MM.1S (cell line): ENCODE measurements around the gene LRRC26.

Experiments used
- DNase-seq: peaks from one replicate; pipeline ENCODE4 v3.0.0-alpha.2; 2015
- H2AFZ ChIP-seq: fragments of 300-600 bp; sonication (generic); 2 replicates; pipeline ENCODE4 v1.6.0; 2016; ENCODE audit warnings: antibody characterized with exemption, low read length
- H3F3A ChIP-seq: fragments of 300-600 bp; sonication (generic); 2 replicates; pipeline ENCODE4 v1.6.1; 2016; ENCODE audit warnings: mild to moderate bottlenecking, antibody characterized with exemption, low read length, moderate library complexity, mixed read lengths; ENCODE audit not compliant: insufficient read depth
- H3K27ac ChIP-seq: fragments of 300-600 bp; sonication (generic); 2 replicates; pipeline ENCODE4 v1.5.1; 2016; ENCODE audit warnings: mild to moderate bottlenecking, low read length
- H3K27me3 ChIP-seq: fragments of 300-600 bp; sonication (generic); replicated peaks from 2 replicates; pipeline ENCODE4 v1.6.0; 2016; ENCODE audit warnings: low read length; ENCODE audit not compliant: insufficient read depth
- H3K36me3 ChIP-seq: fragments of 300-600 bp; sonication (generic); replicated peaks from 2 replicates; pipeline ENCODE4 v1.6.1; 2016; ENCODE audit warnings: mild to moderate bottlenecking, low read length, mixed read lengths; ENCODE audit not compliant: insufficient read depth
- H3K4me1 ChIP-seq: fragments of 300-600 bp; sonication (generic); 2 replicates; pipeline ENCODE4 v1.6.1; 2016; ENCODE audit warnings: low read length, mixed read lengths
- H3K4me2 ChIP-seq: fragments of 300-600 bp; sonication (generic); 2 replicates; pipeline ENCODE4 v1.6.0; 2016; ENCODE audit warnings: low read depth, low read length
- H3K4me3 ChIP-seq: fragments of 300-600 bp; sonication (generic); 2 replicates; pipeline ENCODE4 v1.5.1; 2016; ENCODE audit warnings: low read length, mixed read lengths
- H3K79me2 ChIP-seq: fragments of 300-600 bp; sonication (generic); 2 replicates; pipeline ENCODE4 v1.6.1; 2016; ENCODE audit warnings: mixed run types, low read length, mixed read lengths
- H3K9ac ChIP-seq: fragments of 300-600 bp; sonication (generic); 2 replicates; pipeline ENCODE4 v1.6.1; 2016; ENCODE audit warnings: low read length, mixed read lengths
- H3K9me2 ChIP-seq: fragments of 300-600 bp; sonication (generic); replicated peaks from 2 replicates; pipeline ENCODE4 v1.6.1; 2016; ENCODE audit warnings: mild to moderate bottlenecking, low read length, mixed read lengths; ENCODE audit not compliant: insufficient read depth
- H3K9me3 ChIP-seq: fragments of 300-600 bp; sonication (generic); replicated peaks from 2 replicates; pipeline ENCODE4 v1.6.1; 2016; ENCODE audit warnings: mild to moderate bottlenecking, low read length, mixed read lengths; ENCODE audit not compliant: insufficient read depth
- H4K20me1 ChIP-seq: fragments of 300-600 bp; sonication (generic); 2 replicates; pipeline ENCODE4 v1.6.1; 2016; ENCODE audit warnings: mild to moderate bottlenecking, low read length, moderate library complexity, mixed read lengths; ENCODE audit not compliant: insufficient read depth
- EZH2 ChIP-seq: fragments of 300-600 bp; sonication (generic); optimal IDR thresholded peaks from 2 replicates; pipeline ENCODE3; 2017; ENCODE audit warnings: low read depth, mild to moderate bottlenecking, antibody characterized with exemption, low read length, mixed read lengths
- EZH2phosphoT487 ChIP-seq: fragments of 300-600 bp; sonication (generic); IDR thresholded peaks from 2 replicates; pipeline ENCODE4 v1.6.1; 2018; ENCODE audit warnings: antibody characterized with exemption, low read length
- TF ChIP-seq, protein P1 (sequence below): fragments of 300-600 bp; sonication (generic); IDR thresholded peaks from 2 replicates; pipeline ENCODE4 v1.5.1; 2016; ENCODE audit warnings: antibody characterized with exemption, low read length, mixed read lengths

The LRRC26 gene

DNA sequence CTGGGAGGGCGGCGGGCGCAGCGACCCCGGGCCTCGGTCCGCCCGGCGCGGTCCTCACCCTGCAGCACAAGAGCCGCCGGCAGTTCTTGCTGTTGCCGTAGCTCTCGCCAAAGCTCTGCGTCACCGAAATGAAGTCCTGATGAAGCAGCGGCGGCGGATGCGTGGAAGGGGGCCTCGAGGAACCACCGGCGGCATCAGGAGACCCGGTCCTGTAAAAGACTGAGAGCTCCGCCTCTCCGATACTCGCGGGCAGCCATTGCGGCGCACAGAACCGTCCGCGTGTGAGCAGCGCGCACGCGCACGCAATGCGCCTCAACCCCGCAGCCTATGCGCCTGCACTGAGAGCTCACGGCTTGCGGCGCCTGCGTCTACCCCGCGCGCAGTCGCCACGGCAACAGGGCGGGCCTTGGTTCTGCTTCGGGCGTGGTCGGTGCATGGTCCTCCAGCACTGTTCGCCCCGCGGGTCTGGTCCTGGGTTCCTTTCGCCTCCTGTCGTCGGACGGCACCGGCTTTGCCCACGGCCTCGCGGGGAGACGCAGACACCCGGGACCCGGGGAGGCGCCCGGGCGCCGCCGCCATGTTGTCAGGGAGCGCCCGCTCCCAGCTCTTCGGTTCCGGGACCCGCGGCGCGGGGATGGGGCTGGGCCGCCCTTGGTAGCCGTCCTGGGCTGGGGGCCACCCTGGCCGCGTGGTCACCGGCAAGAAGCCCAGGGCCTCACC is 40.2 kb downstream of the LRRC26 start:
- peak overlapping the region; percentile 80 for H2AFZ ChIP-seq
- H3K27ac ChIP-seq = no peak overlapping the region
- H3K4me3 ChIP-seq = peak overlapping the region; percentile 75
- H4K20me1 ChIP-seq = no peaks in the 10 kb centered on the region
- no peaks in the 10 kb centered on the region for H3K36me3 ChIP-seq
- peak overlapping the region; percentile 47; the same call in 1 of the 2 replicates for H3K9ac ChIP-seq
- no peaks in the 10 kb centered on the region for H3K9me2 ChIP-seq
- H3K4me1 ChIP-seq = 0 out of 2 replicates have a peak, but pooled peaks cover 8% of the 10 kb centered on the region
- H3K4me2 ChIP-seq = peak overlapping the region; percentile 83
- H3K9me3 ChIP-seq = no peaks in the 10 kb centered on the region
- H3K79me2 ChIP-seq = no peaks in the 10 kb centered on the region
- DNase-seq = peak; percentile 87
- TF ChIP-seq EZH2 (no peak), EZH2phosphoT487 (no peak)
- TF ChIP-seq, protein P1, sequence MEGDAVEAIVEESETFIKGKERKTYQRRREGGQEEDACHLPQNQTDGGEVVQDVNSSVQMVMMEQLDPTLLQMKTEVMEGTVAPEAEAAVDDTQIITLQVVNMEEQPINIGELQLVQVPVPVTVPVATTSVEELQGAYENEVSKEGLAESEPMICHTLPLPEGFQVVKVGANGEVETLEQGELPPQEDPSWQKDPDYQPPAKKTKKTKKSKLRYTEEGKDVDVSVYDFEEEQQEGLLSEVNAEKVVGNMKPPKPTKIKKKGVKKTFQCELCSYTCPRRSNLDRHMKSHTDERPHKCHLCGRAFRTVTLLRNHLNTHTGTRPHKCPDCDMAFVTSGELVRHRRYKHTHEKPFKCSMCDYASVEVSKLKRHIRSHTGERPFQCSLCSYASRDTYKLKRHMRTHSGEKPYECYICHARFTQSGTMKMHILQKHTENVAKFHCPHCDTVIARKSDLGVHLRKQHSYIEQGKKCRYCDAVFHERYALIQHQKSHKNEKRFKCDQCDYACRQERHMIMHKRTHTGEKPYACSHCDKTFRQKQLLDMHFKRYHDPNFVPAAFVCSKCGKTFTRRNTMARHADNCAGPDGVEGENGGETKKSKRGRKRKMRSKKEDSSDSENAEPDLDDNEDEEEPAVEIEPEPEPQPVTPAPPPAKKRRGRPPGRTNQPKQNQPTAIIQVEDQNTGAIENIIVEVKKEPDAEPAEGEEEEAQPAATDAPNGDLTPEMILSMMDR = no peak
- H3F3A ChIP-seq = peaks cover 9% of the 10 kb centered on the region; the same call in 1 of the 2 replicates
- peaks cover 48% of the 10 kb centered on the region for H3K27me3 ChIP-seq

DNA sequence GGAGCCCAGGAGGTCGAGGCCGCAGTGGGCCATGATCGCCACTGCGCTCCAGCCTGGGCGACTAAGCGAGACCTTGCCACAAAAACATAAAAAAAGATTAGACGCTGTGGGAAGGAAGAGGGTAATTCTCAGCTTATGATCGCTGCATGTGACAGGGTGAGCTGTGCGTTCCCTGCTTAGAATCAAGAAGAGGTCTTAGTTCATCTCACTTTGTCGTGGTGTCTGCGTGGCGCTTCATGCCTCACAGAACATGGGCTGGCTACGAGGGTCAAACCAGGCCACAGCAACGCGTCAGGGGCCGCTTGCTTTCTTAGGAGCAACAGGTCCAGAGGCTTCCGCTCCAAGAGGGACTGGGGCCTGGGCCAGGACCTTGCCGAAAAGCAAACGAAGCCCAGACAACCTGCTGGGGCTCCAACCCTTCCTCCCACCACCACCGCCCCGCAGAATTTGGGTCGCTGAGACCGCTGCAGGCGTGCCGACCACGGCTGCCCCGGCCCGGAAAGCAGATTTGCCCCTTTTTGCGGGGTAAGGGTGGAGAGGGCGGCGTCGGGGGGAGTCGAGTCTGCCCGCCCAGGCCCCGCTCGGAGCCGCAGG is 40.9 kb downstream of the LRRC26 start:
- Histone ChIP-seq H3K36me3 (no peaks in the 10 kb centered on the region), H3K27ac (no peak overlapping the region), H3K4me1 (0 out of 2 replicates have a peak, but pooled peaks cover 8% of the 10 kb centered on the region), H3K27me3 (peaks cover 42% of the 10 kb centered on the region), H3K9me2 (no peaks in the 10 kb centered on the region), H2AFZ (peak overlapping the region; percentile 80), H3K4me3 (peak overlapping the region; percentile 75), H4K20me1 (no peaks in the 10 kb centered on the region), H3K4me2 (peak overlapping the region; percentile 83), H3K9me3 (no peaks in the 10 kb centered on the region), H3K79me2 (no peaks in the 10 kb centered on the region), H3F3A (peaks cover 9% of the 10 kb centered on the region; the same call in 1 of the 2 replicates), H3K9ac (peak overlapping the region; percentile 47; the same call in 1 of the 2 replicates)
- TF ChIP-seq EZH2 = no peak
- no peak for TF ChIP-seq EZH2phosphoT487
- TF ChIP-seq, protein P1 = no peak
- peak; percentile 5 for DNase-seq

DNA sequence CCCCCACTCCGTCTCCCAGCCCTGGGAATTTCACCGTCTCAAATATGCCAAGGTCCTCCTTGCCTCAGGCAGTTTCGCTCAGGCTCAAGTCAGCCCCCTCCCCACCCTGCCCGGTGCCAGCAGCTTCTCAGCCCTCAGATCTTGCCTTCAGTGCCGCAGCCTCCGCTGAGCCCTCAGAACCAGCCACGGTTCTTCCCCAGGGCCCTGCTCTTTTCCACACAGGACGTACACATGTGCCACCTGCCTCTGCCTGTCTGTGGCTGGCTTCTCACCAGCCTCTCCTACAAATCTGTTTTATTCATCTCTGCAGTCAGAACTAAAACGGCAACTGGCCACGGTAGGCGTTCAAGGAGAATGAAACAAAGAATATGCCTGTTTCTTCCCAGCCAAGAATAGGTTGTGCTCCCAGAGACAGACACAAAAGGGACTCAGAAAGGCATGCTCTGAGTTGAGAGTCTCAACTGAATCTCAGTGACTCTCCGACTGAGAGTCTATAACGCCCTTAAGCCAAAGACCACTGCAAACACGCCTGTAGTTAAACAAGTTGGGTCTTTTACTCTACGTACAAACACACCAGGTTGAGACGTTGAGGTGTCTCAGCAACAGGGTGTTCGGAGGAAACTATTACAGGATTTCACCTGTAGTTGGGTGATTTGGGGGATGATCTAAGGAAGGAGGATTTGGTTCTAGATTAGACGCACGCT is 41.5 kb downstream of the LRRC26 start:
- no peaks in the 10 kb centered on the region for H3K9me3 ChIP-seq
- H3K27me3 ChIP-seq = peaks cover 39% of the 10 kb centered on the region
- no peaks in the 10 kb centered on the region for H3K79me2 ChIP-seq
- DNase-seq = peak; percentile 7
- H3K9me2 ChIP-seq = no peaks in the 10 kb centered on the region
- H3K9ac ChIP-seq = no peak overlapping the region; the same call in 1 of the 2 replicates
- peaks cover 9% of the 10 kb centered on the region; the same call in 1 of the 2 replicates for H3F3A ChIP-seq
- no peaks in the 10 kb centered on the region for H4K20me1 ChIP-seq
- H2AFZ ChIP-seq = no peak overlapping the region
- peaks cover 10% of the 10 kb centered on the region; the same call in 1 of the 2 replicates for H3K4me1 ChIP-seq
- H3K4me2 ChIP-seq = peak overlapping the region; percentile 83
- TF ChIP-seq, protein P1 = no peak
- TF ChIP-seq EZH2phosphoT487 = no peak
- TF ChIP-seq EZH2 = no peak
- no peak overlapping the region for H3K27ac ChIP-seq
- no peaks in the 10 kb centered on the region for H3K36me3 ChIP-seq
- peak overlapping the region; percentile 75; the same call in 1 of the 2 replicates for H3K4me3 ChIP-seq
